Epidermal melanocyte (primary cell): Measurements from ENCODE around the gene LGALS12.
"Not testable (repeated sequence)": the region's sequence is repeated elsewhere in the genome, so short reads cannot be mapped to it uniquely, and the experiment has no call there.

Experiments used
- DNase-seq: peaks from one replicate; pipeline ENCODE4 v3.0.0; 2011; ENCODE audit warnings: low spot score; ENCODE audit not compliant: insufficient read length

LGALS12 gene

DNA sequence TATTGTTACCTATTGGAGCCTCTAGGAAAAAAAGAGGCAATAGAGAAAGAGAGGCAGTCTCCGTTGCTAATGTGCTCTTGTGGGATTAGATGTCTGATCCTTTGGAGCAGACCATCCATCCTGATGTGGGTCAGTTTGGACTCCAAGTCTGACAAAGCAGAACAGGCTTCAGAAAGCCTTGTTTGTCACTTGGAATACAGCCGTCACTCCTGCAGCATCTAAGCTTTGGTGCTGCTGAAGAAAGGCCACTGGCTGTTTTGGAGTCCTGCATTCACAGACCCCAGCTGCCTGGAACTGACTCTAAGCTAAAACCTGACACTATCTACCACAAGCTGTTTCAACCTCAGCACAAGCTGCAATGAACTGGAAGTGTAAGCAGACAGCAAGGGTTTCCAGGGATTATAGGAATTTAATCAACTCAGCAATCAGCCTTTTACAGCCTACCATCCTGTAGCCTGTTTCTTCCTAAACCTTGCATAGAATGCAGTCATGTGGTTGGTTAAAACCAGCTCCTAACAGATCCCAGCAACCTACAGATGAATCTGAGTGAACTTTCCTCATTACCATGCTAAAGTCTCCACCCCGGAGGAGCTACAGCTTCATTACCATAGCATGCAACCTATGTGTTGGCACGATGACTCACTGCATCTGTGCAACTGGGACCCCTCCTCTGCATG is 27.1 kb downstream of the LGALS12 start:
- no peak for DNase-seq

DNA sequence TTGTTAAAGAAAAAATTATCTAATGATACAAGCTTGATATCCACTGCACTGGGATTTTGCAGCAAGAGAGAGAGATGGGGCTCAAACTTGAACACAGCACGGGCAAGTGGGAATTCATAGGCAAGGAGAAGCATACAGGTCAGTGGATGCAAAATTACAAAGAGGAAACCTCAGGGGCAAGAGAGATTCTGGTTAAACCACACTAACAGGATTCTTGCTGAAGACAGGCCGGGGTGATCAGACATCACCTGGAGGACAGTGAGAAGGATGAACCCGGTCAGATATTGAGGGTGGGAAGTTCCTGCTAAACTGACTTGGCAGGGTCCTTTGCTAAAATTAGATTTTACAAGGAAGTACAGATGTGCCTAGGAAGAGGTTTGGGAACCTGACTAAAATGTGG is 28.2 kb downstream of the LGALS12 start:
- DNase-seq = no peak

DNA sequence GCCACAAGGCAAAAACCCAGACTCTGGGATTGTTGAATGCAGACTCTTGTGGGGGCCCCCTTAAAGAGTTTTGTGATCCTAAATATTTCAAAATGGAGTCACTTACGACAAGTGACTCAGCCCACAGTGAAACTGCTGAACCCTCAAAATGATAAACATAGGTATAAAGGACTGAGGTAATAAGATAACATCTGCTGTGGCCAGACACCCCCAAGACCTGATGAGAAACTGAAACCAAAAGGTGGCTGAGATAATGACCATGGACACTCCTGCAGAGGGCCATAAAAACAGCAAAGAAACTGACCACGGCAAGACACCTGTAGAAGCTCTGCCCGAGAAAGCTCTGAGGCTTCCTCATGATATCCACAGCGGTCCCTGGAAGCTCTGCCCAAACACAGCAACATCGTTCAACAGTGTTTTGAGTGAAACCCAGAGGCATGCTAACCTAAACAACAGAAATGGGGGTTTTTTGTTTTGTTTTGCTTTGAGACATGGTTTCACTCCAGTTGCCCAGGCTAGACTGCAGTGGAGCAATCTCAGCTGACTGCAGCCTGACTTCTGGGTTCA is 29.1 kb downstream of the LGALS12 start:
- DNase-seq = no peak

DNA sequence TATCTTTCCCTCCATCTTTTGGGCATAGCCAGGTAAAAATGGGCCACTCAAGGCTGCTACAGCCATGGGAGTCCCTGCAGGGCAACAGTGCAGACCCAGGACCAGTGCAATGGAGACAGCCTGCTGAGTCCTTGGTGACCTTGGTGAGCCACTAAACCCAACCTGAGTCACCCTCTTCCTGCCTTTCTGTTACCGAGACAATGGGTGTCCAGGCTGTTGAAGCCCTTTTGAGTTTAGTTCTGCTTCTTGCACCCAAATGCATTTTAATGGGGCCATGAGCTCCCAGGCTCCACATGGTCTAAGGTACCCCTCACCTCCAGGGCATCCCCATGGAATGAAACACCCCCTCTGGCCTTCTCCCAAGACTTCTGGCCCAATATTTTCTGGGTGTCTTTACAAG is 29.9 kb downstream of the LGALS12 start:
- DNase-seq = no peak

DNA sequence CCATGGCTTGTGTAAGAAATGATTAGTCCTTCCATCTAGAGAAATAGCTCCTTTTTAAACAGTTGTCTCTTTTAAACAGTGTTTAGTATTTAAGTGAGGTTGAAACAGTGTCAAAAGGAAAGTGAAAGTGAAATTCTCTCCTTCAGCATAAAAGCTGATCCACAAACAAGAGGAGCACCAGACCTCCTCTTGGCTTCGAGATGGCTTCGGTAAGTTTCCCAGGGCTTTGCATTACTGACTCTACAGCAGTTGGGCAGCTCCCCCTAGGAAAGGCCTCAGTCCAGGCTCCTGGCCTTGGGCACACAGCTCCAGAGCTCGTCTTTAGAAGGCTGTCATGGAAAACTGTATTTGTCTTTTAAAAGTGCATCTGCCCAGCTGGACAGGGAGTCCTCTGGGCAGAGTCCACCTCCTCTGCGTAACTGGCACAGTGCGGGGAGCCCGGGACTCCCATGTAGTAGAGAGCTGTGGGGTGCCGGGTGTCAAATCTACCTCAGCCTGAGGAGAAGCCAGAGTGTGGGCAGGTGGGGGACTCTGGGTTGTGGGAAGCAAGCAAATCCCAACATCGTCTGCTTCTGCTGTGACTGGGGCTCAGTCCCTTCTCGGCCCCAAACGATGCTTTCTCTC is 30.9 kb downstream of the LGALS12 start, which contains the start of gene PLAAT4:
Gene PLAAT4, plus strand, starts transcription at position 140 of the 624 bp plus-strand sequence. Its CDS starts 61 bp downstream, at position 201.
- DNase-seq = peak; percentile 75

DNA sequence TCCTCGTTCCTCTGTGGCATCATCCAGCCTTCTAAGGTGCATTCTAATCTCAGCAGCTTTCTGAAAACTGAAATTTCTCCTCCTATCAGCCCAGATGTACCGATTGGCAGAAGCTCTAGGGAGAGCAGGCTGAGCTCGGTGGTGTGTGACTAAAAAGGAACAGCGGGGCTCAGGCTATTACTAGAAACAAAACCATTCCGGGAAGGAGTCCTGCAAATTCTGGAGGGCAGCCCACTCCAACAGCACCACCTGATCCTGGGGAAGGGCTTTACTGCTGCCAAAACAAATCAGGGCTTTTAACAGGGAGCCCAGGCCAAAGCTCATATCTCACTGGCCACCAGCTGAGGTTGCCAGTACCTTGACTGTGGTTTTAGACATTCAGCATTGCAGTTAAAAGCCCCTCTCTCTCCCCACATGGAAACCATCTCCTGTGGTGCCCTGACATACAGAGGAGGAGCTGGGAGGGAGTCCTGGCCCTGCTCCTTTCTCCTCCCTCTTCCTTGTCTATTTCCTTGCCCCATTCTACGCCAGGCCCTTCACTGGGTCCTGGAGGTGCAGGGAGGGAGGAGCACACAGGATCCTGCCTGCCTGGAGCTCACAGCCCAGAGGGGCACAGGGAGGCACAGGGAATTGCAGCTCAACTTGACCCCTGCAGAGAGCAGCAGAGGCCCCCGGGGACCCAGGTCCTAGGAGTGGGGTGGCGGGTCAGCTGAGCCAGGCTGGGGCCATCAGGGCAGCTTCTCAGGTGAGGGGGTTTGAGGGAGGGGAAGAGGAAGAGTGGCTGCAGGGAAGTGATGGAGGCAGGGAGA is 31.6 kb downstream of the LGALS12 start:
- no peak for DNase-seq

DNA sequence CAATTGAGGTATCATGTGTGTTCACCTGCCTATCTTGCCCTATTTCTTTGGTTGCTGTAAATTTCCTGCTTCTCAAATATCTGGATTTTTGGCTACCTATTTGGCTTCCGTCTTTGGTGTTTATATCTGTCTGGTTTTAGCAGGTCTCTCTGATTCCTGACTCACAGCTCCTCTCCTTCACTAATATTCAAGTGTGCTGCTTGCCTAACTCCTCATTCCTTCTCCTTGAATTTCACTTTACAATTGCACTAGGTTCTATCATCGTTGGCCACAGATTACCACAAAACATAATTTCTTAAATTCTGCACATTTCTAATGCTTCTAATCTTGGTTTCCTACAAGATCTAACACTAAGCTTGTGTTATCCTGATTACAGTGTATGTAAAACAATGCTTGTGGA is 36.6 kb downstream of the LGALS12 start:
- DNase-seq = not testable (repeated sequence)

DNA sequence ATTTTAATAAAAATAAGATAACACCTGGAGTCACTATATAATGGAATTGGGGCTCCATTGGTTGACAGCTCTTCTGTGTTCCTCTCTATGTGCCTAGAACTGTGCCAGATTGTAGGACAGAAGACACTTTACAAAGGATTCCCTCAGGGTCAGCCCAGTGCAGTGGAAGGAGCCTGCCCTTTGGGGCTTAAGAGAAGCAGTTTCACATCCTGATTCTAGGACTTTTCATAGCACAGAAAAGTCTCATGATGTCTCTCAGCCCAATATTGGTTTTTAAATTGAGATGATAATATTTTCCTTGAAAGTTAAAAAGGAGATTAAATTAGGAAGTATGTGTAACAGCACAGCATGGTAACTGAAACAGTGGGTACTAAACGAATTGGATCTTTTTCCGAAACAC is 37.8 kb downstream of the LGALS12 start:
- DNase-seq = no peak

DNA sequence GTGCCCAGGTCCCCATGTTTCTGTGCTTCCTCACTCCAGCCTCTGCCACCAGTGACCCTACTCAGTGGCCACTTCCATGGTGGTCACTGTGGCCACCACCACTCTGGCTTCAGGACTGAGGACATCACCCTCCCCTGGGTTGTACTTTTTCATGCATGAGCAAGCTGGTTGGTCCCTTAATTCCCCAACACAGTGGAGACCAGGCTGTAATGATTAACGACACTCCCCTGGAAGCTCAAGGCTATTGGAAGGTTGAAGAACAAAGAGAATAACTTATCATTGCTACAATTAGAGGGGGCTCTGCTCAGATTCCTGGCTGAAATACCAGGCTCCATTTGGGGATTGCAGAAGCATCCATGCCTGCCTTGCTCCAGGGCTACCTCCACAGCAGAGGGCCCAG is 41.2 kb downstream of the LGALS12 start:
- DNase-seq = no peak

DNA sequence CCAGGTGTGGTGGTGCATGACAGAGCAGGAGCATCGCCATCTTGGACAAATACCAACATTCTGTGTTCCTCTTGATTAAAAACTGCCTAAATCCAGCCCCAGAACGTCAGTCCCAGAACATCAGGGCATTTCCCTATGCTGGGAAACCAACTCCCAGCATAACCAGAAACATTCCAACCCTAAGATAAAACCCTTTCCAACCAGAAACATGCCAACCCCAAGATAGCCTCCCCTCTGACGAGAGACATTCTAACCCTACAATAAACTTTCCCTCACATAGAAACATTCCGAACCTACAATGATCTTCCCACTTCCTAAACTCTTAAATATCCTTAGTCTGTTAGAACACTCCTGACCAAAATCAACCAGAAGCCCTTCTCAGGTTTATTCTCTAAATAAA is 42.3 kb downstream of the LGALS12 start:
- no peak for DNase-seq

DNA sequence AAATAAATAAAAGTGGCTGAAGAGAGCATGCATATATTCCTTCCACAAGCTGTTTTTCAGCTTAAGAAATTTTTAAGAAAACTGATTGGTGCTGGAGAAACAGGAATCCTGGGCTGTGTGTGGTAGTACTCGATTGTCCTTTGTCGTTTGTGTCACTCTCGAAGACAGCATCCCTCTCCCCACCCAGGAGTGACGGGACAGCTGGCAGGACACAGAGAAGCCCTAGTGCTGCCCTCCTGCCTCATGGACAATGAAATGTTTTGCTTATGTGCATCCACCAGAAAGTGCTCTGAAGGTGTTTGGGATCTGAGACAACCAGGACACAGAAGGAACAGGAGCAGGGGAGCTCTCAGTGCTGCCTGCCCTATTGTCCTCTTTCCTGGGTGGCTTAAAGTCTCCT is 43.5 kb downstream of the LGALS12 start:
- no peak for DNase-seq

DNA sequence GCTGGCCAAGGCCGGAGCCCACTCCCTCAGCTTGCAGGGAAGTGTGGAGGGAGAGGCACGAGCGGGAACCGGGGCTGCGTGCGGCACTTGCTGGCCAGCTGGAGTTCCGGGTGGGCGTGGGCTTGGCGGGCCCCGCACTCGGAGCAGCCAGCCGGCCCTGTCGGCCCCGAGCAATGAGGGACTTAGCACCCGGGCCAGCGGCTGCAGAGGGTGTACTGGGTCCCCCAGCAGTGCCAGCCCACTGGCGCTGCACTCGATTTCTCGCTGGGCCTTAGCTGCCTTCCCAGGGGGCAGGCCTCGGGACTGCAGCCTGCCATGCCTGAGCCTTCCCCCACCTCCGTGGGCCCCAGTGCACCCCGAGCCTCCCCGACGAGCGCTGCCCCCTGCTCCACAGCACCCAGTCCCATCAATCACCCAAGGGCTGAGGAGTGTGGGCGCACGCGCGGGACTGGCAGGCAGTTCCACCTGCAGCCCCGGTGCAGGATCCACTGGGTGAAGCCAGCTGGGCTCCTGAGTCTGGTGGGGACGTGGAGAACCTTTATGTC is 44.3 kb downstream of the LGALS12 start:
- DNase-seq = not testable (repeated sequence)

DNA sequence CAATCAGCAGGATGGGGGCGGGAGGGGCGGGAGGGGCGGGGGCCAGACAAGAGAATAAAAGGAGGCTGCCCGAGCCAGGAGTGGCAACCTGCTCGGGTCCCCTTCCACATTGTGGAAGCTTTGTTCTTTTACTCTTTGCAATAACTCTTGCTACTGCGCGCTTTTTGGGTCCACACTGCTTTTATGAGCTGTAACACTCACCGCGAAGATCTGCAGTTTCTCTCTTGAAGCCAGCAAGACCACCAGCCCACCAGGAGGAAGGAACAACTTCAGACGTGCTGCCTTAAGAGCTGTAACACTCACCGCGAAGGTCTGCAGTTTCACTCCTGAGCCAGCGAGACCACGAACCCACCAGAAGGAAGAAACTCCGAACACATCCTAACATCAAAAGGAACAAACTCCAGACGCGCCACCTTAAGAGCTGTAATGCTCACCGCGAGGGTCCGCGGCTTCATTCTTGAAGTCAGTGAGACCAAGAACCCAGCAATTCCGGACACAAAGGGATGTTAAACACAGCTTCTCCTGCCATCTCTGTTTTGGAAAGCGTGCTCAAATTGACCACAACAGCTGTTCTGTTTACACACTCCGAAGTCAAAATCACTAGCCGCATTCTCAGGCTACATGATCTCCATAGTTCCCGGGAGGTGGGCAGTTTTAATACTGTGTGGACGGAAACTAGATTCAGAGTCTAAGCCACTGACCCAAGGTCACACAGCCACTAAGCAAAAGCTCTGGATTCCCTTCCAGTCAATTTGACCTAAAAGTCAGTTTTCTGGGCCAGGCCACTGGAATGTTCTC is 45.4 kb downstream of the LGALS12 start:
- DNase-seq = no peak

DNA sequence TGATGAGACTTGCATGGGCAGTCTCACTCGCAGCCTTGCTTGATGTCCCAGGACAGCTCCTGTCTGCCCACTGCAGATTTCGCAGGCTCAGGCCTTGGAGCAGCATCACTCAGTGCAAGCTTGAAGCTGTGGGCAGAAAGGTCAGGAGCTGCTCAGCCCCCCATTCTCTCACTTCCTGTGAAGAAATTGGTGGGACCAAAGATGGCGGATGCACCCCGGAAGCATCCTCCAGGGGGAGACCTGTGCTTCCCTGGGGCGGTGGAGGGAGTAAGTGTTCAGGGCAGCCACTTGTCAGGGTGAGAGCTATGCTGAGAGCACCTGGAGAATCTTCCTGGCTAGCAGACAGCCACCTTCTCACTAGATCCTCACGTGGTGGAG is 46.0 kb downstream of the LGALS12 start:
- DNase-seq = no peak

DNA sequence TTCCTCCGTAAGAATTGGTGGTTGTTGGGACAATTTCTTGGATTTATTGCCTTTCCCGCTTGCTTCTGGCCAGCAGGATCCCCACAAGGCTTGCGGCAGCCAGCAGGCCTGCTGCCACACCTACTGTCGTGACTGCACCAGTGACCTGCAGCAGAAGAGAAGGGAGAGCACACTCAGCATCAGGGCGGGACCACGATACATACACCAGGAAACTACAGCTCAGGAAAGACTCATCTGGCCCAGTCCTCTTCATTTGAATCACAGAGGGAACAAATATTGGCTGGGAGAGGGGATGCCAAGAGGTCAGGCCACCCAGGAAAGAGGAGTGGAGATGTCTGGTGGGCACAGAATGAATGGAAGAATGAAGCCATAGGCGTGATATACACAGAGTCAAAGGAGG is 47.0 kb downstream of the LGALS12 start:
- no peak for DNase-seq

DNA sequence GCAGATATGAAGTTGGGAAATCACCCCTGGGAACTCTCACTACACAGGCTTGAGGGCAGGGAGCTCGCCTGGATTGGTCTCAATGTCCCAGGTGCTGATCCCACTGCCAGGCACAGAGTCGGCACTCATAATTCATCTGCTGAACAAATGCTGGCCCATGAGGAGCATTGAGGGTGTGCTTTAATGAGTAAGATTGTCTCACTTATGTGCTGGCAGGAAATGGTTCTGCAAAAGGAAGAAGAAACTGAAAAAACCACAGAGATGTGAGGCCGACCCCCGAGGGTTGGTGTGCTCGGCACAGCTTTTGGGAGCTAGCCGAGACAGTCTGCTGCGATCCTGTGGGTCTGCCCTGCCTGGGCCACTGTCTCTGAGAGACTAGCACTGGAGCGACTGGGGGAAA is 47.9 kb downstream of the LGALS12 start:
- DNase-seq = no peak

DNA sequence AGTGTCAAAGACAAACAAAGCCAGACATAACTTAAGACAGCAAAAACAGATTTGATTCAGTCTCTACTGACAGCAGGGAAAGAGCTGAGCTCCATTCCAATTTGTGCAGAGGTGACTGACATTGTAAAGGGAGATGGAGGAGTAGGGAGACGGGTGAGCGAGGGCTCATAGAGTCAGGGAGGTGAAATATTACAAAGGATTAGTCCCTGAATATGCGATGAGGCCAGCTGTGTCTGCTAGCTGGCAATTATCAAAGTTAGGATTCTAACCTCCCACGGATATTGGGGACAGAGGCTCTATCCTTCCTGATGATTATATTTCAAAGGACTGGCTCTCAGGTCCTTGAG is 49.0 kb downstream of the LGALS12 start:
- no peak for DNase-seq

DNA sequence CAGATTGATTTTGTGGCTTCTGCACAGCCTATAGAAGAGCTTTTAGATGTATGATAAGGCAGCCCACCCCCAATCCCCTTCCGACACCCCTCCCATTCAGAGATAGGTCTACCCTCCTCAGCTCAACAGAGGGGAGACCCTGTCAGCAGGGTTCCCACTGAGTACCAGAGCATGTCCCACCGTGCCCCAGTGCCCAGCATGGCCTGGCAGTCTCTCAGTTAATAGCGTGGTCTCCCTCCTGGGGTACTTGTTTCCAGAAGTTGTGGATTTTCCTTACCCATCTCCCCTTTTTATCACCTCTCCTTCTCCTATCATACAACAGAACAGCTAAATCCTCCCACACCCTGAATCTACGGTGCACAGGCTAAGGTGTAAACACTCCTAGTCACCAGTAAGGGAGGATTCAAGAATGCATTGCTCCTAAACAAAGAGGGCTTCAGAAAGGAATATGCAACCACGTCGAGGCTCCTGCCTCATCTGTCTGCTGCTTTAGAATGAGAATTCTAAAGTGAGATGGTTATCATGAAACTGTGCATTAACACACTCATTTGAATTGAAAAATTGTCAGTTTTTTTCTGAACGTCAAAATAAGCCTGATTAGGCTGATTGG is 50.6 kb downstream of the LGALS12 start:
- no peak for DNase-seq

DNA sequence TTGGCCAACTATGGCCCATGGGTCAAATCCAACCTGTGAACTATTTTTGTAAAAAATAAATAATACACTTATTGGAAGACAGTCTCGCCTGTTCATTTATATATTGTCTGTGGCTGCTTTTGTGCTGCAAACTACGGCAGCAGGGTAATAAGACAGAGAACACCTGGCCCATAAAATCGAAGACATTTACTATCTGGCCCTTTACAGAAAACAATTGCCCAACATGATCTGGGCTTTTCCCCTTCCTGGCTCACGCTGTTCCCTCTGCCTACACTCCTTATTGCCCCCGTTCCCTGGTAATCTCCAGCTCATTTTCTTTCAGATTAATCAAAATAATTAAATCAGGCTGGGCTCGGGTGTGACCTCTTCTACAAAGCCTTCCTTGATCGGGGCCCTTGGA is 51.7 kb downstream of the LGALS12 start:
- no peak for DNase-seq

DNA sequence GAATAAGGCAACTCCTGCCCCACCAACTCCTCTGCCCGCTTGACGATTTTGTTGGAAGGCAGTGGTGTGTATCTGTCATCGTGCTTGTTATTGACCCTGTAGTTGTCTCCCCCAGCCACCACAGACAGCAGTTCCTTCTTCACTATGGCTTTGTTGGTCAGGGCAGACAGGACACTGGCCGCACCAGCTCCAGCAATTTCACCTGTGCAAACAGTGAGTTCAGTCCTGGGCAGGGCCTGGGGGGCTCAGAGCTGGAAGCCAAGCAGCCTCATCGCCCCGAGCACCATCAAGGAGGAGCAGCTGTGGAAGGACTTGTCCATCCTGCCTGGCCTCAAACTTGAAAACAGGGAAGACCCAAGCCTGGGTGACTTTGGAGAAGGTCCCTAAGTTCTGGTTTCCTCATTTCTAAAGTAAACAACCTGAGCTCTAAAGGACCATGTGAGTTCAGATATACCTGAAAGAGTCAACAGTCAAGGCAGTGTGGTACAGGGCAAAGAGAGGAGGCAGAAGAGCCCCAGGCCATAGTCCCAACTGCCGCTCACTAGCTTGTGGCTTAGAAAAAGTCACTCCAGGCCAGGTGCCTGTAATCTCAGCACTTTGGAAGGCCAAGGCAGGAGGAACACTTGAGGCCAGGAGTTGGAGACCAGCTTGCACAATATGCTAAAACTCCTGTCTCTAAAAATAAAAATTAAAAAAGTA is 52.7 kb downstream of the LGALS12 start:
- DNase-seq = no peak
